C4-2B (cell line): ENCODE results near the gene SLC45A2.

Experiments used
- H3K27ac ChIP-seq: fragments of 450-650 bp; 2 replicates; pipeline ENCODE4 v1.5.1; 2017
- CTCF ChIP-seq: fragments of 450-650 bp; conservative IDR thresholded peaks from 2 replicates; pipeline ENCODE4 v1.5.1; 2017; ENCODE audit warnings: mild to moderate bottlenecking
- ZFX ChIP-seq: fragments of 450-650 bp; IDR thresholded peaks from 2 replicates; pipeline ENCODE4 v1.6.1; 2017

SLC45A2 gene

GRCh38 chr5:33939556-33940262 is 44.8 kb downstream of the SLC45A2 start:
- TF ChIP-seq CTCF (no peak), ZFX (no peak)
- H3K27ac ChIP-seq, result no peak overlapping the region

DNA sequence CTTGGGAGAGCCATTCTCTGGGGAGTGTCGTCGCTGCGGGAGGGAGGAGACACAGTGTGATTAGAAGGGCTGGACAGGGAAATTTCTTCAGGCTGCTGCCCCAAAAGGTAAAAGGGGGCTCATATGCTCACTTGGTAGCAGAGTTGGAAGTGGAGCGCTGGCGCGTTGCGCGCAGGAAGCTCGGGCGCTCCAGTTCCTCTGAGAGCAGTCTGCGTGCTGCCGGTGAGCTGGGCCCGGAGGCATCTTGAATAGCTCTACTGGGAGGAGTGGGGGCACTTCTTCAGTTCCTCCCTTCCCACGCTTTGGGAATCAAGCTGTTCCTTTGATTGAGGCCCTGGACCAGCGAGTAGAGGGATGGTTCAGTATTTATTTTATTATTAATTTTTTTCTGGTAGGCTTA is 45.6 kb downstream of the SLC45A2 start:
- no peak overlapping the region for H3K27ac ChIP-seq
- no peak for TF ChIP-seq ZFX
- TF ChIP-seq CTCF, result no peak

GRCh38 chr5:33938507-33938796 is 46.0 kb downstream of the SLC45A2 start:
- no peak overlapping the region for H3K27ac ChIP-seq
- TF ChIP-seq CTCF (no peak), ZFX (no peak)

DNA sequence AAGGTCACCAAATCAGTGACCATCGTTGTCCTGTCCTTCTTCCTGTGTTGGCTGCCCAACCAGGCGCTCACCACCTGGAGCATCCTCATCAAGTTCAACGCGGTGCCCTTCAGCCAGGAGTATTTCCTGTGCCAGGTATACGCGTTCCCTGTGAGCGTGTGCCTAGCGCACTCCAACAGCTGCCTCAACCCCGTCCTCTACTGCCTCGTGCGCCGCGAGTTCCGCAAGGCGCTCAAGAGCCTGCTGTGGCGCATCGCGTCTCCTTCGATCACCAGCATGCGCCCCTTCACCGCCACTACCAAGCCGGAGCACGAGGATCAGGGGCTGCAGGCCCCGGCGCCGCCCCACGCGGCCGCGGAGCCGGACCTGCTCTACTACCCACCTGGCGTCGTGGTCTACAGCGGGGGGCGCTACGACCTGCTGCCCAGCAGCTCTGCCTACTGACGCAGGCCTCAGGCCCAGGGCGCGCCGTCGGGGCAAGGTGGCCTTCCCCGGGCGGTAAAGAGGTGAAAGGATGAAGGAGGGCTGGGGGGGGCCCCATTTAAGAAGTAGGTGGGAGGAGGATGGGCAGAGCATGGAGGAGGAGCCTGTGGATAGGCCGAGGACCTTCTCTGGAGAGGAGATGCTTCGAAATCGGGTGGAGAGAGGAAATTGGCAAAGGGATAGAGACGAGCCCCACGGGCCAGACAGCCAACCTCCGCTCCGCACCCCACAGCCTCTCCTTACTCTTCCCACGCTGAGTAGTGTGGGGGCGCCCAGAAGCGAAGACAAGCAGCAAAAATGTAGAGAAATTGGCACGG is 46.6 kb downstream of the SLC45A2 start:
- no peak for TF ChIP-seq CTCF
- no peak overlapping the region for H3K27ac ChIP-seq

DNA sequence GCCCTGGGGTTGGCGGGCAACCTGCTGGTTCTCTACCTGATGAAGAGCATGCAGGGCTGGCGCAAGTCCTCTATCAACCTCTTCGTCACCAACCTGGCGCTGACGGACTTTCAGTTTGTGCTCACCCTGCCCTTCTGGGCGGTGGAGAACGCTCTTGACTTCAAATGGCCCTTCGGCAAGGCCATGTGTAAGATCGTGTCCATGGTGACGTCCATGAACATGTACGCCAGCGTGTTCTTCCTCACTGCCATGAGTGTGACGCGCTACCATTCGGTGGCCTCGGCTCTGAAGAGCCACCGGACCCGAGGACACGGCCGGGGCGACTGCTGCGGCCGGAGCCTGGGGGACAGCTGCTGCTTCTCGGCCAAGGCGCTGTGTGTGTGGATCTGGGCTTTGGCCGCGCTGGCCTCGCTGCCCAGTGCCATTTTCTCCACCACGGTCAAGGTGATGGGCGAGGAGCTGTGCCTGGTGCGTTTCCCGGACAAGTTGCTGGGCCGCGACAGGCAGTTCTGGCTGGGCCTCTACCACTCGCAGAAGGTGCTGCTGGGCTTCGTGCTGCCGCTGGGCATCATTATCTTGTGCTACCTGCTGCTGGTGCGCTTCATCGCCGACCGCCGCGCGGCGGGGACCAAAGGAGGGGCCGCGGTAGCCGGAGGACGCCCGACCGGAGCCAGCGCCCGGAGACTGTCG is 47.3 kb downstream of the SLC45A2 start:
- no peak overlapping the region for H3K27ac ChIP-seq

DNA sequence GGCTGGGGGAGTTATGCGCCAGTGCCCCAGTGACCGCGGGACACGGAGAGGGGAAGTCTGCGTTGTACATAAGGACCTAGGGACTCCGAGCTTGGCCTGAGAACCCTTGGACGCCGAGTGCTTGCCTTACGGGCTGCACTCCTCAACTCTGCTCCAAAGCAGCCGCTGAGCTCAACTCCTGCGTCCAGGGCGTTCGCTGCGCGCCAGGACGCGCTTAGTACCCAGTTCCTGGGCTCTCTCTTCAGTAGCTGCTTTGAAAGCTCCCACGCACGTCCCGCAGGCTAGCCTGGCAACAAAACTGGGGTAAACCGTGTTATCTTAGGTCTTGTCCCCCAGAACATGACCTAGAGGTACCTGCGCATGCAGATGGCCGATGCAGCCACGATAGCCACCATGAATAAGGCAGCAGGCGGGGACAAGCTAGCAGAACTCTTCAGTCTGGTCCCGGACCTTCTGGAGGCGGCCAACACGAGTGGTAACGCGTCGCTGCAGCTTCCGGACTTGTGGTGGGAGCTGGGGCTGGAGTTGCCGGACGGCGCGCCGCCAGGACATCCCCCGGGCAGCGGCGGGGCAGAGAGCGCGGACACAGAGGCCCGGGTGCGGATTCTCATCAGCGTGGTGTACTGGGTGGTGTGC is 48.0 kb downstream of the SLC45A2 start, which contains the start of gene RXFP3:
Gene RXFP3 (plus strand): TSS at position 6 of the 636 bp plus-strand sequence. CDS start 355 bp downstream, at position 361.
- TF ChIP-seq ZFX (no peak), CTCF (no peak)
- H3K27ac ChIP-seq, result no peak within 1 kb of the TSS

More for the DNA sequence above, 47.3 kb downstream of the SLC45A2 start:
- TF ChIP-seq CTCF (no peak), ZFX (no peak)
